Kidney capillary endothelial cell (primary cell): Measurements from ENCODE around the gene FAM43B.
"Not testable (repeated sequence)": the region's sequence is repeated elsewhere in the genome, so short reads cannot be mapped to it uniquely, and the experiment has no call there.

Source experiments
- DNase-seq: peaks from one replicate; pipeline ENCODE4 v3.0.0-alpha.2; 2018; ENCODE audit warnings: low spot score

The FAM43B gene

GRCh38 chr1:20551945-20552727, at the start of gene FAM43B:
Gene FAM43B, plus strand, starts transcription at chr1:20552573. Its CDS starts 401 bp downstream, at chr1:20552974.
- no peak for DNase-seq

GRCh38 chr1:20505488-20505887, 46.9 kb upstream of the FAM43B start:
- no peak for DNase-seq

GRCh38 chr1:20507248-20507563, 45.2 kb upstream of the FAM43B start:
- no peak for DNase-seq

GRCh38 chr1:20507564-20508410, 44.6 kb upstream of the FAM43B start, which contains the start of gene MUL1:
Gene MUL1, minus strand, starts transcription at chr1:20508151. Its CDS starts 127 bp downstream, at chr1:20508024.
- peak; percentile 79 for DNase-seq

- no peak for DNase-seq
Measured at GRCh38 chr1:20508411-20508771, 44.0 kb upstream of the FAM43B start.

GRCh38 chr1:20511518-20512428, 40.6 kb upstream of the FAM43B start:
- DNase-seq: no peak

GRCh38 chr1:20519609-20520262, 32.6 kb upstream of the FAM43B start:
- not testable (repeated sequence) for DNase-seq

- DNase-seq: peak; percentile 75
Measured at GRCh38 chr1:20521960-20522861, 30.2 kb upstream of the FAM43B start.

- no peak for DNase-seq
Measured at GRCh38 chr1:20526267-20526666, 26.1 kb upstream of the FAM43B start.

GRCh38 chr1:20528221-20528620, 24.2 kb upstream of the FAM43B start:
- DNase-seq: no peak

GRCh38 chr1:20530306-20530705, 22.1 kb upstream of the FAM43B start:
- no peak for DNase-seq

- DNase-seq: no peak
Measured at GRCh38 chr1:20530901-20531300, 21.5 kb upstream of the FAM43B start.

- no peak for DNase-seq
Measured at GRCh38 chr1:20533635-20534034, 18.7 kb upstream of the FAM43B start.

- no peak for DNase-seq
Measured at GRCh38 chr1:20534659-20535417, 17.5 kb upstream of the FAM43B start.

- no peak for DNase-seq
Measured at GRCh38 chr1:20538227-20538626, 14.1 kb upstream of the FAM43B start.

- no peak for DNase-seq
Measured at GRCh38 chr1:20538760-20539551, 13.4 kb upstream of the FAM43B start.

GRCh38 chr1:20540281-20540680, 12.1 kb upstream of the FAM43B start:
- no peak for DNase-seq

GRCh38 chr1:20546637-20547036, 5.7 kb upstream of the FAM43B start:
- no peak for DNase-seq

GRCh38 chr1:20551161-20551560, 1.2 kb upstream of the FAM43B start:
- no peak for DNase-seq
